SJSA1 (cell line): ENCODE measurements around the gene ATP1B3. TPM values are rescaled to one million over a fixed set of nuclear protein-coding genes. Genes with fewer than 3 reads are reported as not detected.

Experiments
- total RNA-seq: library from RNA; depleted of rRNA; stranded (reverse); fragments of >200 nt; shearing (Covaris generic); gene quantifications from 2 replicates; pipeline ENCODE4 v1.2.3, GENCODE V29; 2014; rRNA removed

Gene ATP1B3
- total RNA-seq, 1 experiment from 2014 or later: 88.9 TPM

Other genes starting within 250 kb of the ATP1B3 start
- 135 and 150 TPM in 2 replicates for gene RNF7, start 138.3 kb upstream of the ATP1B3 start, total RNA-seq
- gene GRK7, start 113.2 kb upstream of the ATP1B3 start, total RNA-seq: not detected in 2 replicates